ENCODE data around the gene ELANE.

ELANE gene

GRCh38 chr19:852136-853013, at the start of gene ELANE:
Gene ELANE, plus strand, starts transcription at chr19:852303. Its CDS starts 26 bp downstream, at chr19:852329.
- no peak for DNase-seq

GRCh38 chr19:802498-803098, 49.5 kb upstream of the ELANE start:
- DNase-seq = no peak

GRCh38 chr19:803099-803561, 49.0 kb upstream of the ELANE start:
- DNase-seq = no peak

DNA sequence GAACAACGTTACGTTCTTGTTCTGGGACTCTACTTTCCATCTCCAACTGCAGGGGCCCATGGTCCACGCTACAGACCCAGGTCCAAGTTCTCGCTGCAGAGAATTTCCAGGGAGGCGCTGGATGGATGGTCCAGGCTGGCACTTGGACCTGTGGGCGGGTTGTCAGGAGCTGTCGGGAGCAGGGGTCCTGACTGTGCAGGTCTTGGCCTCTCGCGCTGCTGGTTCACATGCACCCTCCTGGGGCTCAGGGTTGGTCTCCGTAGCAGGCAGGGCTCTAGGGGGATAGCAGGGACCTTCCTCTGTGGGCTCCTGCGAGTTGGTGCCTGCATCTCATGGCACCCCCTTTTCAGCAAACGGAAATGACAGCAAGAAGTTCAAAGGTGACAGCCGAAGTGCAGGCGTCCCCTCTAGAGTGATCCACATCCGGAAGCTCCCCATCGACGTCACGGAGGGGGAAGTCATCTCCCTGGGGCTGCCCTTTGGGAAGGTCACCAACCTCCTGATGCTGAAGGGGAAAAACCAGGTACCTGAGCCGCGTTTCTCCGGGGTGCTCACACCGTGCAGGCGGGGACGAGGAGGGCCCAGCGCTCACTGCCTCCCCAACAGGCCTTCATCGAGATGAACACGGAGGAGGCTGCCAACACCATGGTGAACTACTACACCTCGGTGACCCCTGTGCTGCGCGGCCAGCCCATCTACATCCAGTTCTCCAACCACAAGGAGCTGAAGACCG, 48.3 kb upstream of the ELANE start:
- DNase-seq = no peak

DNA sequence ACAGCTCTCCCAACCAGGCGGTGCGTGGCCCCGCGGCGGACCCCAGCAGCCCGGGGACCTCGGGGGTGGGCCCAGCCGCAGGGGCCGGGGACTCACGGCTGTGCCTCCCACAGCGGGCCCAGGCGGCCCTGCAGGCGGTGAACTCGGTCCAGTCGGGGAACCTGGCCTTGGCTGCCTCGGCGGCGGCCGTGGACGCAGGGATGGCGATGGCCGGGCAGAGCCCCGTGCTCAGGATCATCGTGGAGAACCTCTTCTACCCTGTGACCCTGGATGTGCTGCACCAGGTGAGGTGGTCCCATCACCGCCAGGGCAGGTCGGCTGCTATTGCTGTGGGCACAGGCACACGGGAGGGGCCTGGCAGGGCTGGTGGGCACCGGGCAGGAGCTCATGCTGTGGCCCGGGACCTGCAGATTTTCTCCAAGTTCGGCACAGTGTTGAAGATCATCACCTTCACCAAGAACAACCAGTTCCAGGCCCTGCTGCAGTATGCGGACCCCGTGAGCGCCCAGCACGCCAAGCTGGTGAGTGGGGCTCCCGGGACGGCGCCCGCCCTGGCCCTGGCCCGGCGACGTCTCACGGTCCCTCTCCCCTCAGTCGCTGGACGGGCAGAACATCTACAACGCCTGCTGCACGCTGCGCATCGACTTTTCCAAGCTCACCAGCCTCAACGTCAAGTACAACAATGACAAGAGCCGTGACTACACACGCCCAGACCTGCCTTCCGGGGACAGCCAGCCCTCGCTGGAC, 47.5 kb upstream of the ELANE start:
- DNase-seq = no peak

DNA sequence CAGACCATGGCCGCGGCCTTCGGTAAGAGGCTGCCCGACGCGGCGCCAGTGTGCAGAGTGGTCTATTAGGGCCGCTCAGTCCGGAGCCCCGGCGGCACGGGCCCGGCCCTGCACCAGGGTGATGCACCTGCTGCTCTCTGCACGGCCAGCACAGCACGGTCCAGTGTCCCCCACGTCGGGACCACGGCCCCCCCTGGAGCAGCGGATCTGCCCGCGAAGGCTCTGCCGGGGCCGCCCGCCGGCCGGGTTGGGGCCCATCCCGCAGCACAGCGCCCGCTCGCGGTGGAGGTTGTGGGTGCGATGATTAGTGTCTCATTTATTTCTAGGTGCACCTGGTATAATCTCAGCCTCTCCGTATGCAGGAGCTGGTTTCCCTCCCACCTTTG, 46.9 kb upstream of the ELANE start:
- DNase-seq = no peak

DNA sequence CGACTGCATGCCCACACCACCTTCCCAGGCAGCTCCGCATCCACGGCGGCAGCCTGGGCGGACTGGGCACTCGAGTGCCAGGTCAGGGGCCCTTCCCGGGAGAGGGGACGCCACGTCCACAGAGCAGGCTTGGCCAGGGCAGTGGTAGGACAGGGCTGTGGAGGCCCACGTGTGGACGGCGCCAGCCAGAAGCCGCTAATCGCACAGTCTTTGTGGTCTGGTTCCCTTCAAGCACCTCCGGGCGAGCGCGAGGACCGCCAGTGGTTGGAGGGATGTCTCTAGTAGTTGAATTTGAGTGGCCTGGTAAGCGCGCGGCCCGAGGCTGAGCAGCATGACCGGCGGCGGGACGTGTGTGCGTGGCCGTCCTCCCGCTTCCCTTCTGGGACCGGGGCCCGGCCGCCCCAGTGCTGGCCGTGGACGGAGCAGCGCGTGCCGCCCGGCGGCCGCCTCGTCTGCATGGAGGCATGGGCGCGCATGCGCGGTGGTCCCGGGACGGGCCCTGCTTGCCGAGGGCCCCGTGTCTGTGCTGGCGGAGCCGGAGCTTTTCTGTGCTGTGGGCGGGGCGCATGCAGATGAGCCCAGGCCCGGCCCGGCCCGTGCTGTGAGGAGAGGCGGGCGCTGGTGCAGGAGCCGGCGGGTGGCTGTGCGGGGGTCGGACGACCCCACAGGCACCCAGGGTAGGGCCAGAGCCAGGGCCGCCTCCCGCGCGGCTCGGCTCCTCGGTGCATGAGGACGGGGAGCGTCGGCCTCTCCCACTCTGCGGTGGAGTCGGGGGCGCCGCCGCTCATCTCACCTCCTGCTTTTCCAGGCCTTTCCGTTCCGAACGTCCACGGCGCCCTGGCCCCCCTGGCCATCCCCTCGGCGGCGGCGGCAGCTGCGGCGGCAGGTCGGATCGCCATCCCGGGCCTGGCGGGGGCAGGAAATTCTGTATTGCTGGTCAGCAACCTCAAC, 46.2 kb upstream of the ELANE start:
- no peak for DNase-seq

DNA sequence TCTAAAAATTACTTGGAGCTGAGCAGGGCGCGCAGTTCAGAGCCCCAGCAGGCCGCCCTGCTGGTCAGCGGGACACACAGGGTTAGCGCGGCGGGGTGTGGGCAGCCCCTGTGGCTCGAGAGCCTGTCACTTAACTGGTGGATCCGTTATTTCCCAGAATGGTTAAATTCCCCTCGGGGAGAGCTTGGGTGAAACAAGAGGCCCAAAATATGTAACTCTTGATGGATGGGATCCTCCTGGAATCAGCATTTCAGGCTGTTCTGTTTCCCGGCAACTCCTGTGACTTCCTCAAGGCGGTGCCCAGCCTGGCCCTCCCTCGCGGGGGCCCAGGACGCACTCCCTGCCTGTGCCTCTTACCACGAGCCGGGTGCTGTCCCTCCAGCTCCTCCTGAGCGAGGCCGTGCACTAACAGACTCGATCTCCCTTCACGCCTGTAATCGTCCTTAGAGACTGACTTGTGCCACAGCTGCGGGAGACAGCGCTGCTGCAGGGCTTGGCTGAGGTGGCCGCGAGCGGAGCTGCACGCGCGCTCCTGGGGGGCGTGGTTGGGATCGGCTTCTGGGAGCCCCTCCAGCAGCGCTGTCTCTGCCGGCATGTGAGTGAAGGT, 45.2 kb upstream of the ELANE start:
- DNase-seq = no peak

DNA sequence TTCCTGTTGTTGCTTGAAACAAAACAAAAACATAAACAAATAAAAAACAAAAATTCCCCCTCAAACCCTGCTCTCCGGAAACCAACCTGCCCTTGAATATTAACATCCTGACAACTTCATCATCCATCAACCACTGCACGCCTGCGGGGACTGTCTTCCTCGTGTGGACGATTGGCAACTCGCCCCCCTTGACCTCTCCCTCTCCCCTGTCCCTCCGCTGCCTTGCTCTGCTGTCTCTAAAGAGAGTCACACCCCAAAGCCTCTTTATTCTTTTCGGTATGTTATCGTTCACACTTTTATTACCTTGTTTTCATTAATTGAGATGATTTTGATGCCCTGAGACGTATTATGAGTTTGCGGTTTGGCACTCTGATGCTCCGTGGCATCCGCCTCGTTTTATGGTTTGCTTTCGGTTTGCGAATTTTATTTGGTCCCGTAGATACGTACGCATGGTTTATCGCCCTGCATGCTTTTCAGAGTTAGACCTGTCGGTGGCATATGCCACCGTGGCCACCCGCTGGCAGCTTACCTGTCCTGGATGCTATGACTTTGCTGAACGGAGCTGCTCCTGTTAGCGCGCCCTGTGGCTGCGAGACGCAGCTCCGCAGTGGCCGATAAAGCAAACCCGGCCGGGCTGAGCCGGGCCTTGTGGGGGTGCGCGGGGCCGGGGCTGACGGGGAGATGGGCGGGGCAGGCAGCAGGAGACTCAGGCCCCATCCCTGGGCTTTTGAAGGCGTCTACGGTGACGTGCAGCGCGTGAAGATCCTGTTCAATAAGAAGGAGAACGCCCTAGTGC, 44.3 kb upstream of the ELANE start:
- no peak for DNase-seq

DNA sequence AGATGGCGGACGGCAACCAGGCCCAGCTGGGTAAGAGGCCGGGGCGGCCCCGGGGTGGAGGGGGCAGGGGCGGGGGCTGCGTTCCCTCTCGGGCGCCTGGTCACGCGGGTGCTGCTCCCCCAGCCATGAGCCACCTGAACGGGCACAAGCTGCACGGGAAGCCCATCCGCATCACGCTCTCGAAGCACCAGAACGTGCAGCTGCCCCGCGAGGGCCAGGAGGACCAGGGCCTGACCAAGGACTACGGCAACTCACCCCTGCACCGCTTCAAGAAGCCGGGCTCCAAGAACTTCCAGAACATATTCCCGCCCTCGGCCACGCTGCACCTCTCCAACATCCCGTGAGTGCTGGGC, 43.7 kb upstream of the ELANE start:
- no peak for DNase-seq

DNA sequence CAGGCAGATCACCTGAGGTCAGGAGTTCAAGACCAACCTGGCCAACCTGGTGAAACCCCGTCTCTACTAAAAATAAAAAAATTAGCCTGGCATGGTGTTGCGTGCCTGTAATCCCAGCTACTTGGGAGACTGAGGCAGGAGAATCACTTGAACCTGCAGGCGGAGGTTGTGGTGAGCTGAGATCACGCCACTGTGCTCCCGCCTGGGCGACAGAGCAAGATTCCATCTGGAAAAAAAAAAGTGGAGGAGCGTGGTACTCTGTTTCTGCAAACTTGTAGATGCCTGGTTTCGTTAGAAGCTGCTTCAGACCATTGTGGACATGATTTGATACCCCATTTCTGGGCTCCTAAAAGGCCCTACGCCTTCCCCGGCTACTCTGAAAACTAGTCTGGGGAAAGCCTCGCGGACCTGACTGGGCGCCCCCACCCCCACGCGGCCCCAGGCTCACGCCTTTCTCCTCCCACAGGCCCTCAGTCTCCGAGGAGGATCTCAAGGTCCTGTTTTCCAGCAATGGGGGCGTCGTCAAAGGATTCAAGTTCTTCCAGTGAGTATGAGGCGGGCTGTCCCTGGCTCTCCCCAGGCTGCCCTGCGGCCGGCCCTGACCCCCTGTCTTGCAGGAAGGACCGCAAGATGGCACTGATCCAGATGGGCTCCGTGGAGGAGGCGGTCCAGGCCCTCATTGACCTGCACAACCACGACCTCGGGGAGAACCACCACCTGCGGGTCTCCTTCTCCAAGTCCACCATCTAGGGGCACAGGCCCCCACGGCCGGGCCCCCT, 41.8 kb upstream of the ELANE start:
- no peak for DNase-seq

- no peak for DNase-seq
Observed at GRCh38 chr19:810883-811489, 41.1 kb upstream of the ELANE start.

DNA sequence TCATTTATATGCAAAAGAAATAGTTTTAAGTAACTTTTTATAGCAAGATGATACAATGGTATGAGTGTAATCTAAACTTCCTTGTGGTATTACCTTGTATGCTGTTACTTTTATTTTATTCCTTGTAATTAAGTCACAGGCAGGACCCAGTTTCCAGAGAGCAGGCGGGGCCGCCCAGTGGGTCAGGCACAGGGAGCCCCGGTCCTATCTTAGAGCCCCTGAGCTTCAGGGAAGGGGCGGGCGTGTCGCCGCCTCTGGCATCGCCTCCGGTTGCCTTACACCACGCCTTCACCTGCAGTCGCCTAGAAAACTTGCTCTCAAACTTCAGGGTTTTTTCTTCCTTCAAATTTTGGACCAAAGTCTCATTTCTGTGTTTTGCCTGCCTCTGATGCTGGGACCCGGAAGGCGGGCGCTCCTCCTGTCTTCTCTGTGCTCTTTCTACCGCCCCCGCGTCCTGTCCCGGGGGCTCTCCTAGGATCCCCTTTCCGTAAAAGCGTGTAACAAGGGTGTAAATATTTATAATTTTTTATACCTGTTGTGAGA, 40.5 kb upstream of the ELANE start:
- DNase-seq = no peak

GRCh38 chr19:812049-812746, 39.9 kb upstream of the ELANE start:
- DNase-seq = no peak

DNA sequence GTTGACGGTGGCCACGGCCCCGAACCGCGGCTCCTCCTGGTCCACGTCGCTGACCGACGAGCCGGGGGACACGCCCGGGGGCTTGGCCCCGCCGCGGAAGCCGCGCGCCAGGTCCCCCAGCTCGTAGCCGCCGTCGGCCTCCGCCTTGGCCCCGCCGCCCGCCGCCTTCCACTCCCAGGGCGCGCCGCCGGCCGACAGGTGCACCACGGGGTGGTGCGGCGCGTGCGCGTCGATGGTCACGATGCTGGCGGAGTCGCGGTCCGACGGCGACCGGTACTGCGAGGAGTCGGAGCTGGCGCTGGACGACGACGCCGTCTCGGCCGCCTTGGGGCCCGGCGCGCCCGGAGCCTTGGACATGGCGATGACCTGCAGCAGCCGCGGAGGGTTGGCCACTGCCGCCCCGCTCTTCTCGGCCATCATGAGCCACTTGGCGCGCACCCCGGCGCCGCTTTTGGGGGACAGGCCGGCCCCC, 39.3 kb upstream of the ELANE start:
- DNase-seq = no peak

GRCh38 chr19:813219-814151, 38.6 kb upstream of the ELANE start:
- no peak for DNase-seq

Data from OCI-M1 (cell line).